ENCODE measurements around the gene BMPR1A. TPM values are rescaled to one million over a fixed set of nuclear protein-coding genes. Genes with fewer than 3 reads are reported as not detected.

BMPR1A gene
- total and polyA plus RNA-seq, 4 donors: 2.2 to 16.0 (median 8.9) TPM

GRCh38 chr10:86870679-86871078, 114.3 kb downstream of the BMPR1A start:
- no peak overlapping the region for H3K27ac ChIP-seq (ENCODE audit: low read depth in 1 of 2, low read length in 2 of 2)
- DNase-seq (ENCODE audit: low spot score): no peak
- H3K9me3 ChIP-seq (ENCODE audit: control insufficient read depth in 4 of 4, low read length in 3 of 4): no peaks in the 10 kb centered on the region
- H3K4me1 ChIP-seq (ENCODE audit: control insufficient read depth in 4 of 4, insufficient read depth in 4 of 4, low read length in 3 of 4): no peaks in the 10 kb centered on the region
- no peak overlapping the region for H3K4me3 ChIP-seq (ENCODE audit: low read depth in 1 of 3, low read length in 3 of 3)
- no peak for TF ChIP-seq RXRA (IDR thresholded peaks at IDR 0.05)
- no peak for TF ChIP-seq YY1 (IDR thresholded peaks at IDR 0.05)
- no peak for TF ChIP-seq JUND (IDR thresholded peaks at IDR 0.05)
- no peak for TF ChIP-seq ATF3 (IDR thresholded peaks at IDR 0.05)
- no peak for TF ChIP-seq NR2F2 (IDR thresholded peaks at IDR 0.05)
- TF ChIP-seq EGR1 (IDR thresholded peaks at IDR 0.05; ENCODE audit: low read depth in 2 of 2): no peak
- TF ChIP-seq FOXA1 (IDR thresholded peaks at IDR 0.05): no peak
- no peak for TF ChIP-seq HNF4A (conservative IDR thresholded peaks at IDR 0.05)
- TF ChIP-seq RAD21 (IDR thresholded peaks at IDR 0.05): no peak
- TF ChIP-seq CTCF (IDR thresholded peaks at IDR 0.05; ENCODE audit: low read depth, low read length, missing input control): no peak
- no peak for TF ChIP-seq MAX (IDR thresholded peaks at IDR 0.05)
- WGBS: 91% methylated on average over 3 of the region's 3 CpGs
- H3K27me3 ChIP-seq (ENCODE audit: control insufficient read depth in 4 of 4, insufficient read depth in 4 of 4, low read length in 3 of 4): no peaks in the 10 kb centered on the region
- no peak overlapping the region for H3K9ac ChIP-seq (ENCODE audit: low read depth in 1 of 2, low read length in 2 of 2)
- H3K36me3 ChIP-seq (ENCODE audit: control insufficient read depth in 4 of 4, insufficient read depth in 3 of 4, low read depth in 1 of 4, low read length in 3 of 4): peaks cover 0 to 2% (median 0%) of the 10 kb centered on the region in 4 donors

GRCh38 chr10:86871563-86872183, 115.3 kb downstream of the BMPR1A start:
- no peak overlapping the region for H3K27ac ChIP-seq (ENCODE audit: low read depth in 1 of 2, low read length in 2 of 2)
- no peaks in the 10 kb centered on the region for H3K9me3 ChIP-seq (ENCODE audit: control insufficient read depth in 4 of 4, low read length in 3 of 4)
- WGBS: 96% methylated on average over 5 of the region's 5 CpGs
- H3K27me3 ChIP-seq (ENCODE audit: control insufficient read depth in 4 of 4, insufficient read depth in 4 of 4, low read length in 3 of 4): no peaks in the 10 kb centered on the region
- no peak for DNase-seq (ENCODE audit: low spot score)
- TF ChIP-seq JUND (IDR thresholded peaks at IDR 0.05): no peak
- TF ChIP-seq NR2F2 (IDR thresholded peaks at IDR 0.05): no peak
- TF ChIP-seq MAX (IDR thresholded peaks at IDR 0.05): no peak
- TF ChIP-seq SP1 (IDR thresholded peaks at IDR 0.05): no peak
- TF ChIP-seq CTCF (IDR thresholded peaks at IDR 0.05; ENCODE audit: low read depth, low read length, missing input control): no peak
- TF ChIP-seq RXRA (IDR thresholded peaks at IDR 0.05): no peak
- no peak for TF ChIP-seq REST (IDR thresholded peaks at IDR 0.05)
- no peak for TF ChIP-seq GABPA (IDR thresholded peaks at IDR 0.05 in 1 of 2, conservative IDR thresholded peaks at IDR 0.05 in 1 of 2)
- TF ChIP-seq HNF4A (conservative IDR thresholded peaks at IDR 0.05): no peak
- no peak for TF ChIP-seq YY1 (IDR thresholded peaks at IDR 0.05)
- TF ChIP-seq ZBTB33 (IDR thresholded peaks at IDR 0.05): no peak
- no peak for TF ChIP-seq RAD21 (IDR thresholded peaks at IDR 0.05)
- no peak for TF ChIP-seq FOXA1 (IDR thresholded peaks at IDR 0.05)
- TF ChIP-seq ATF3 (IDR thresholded peaks at IDR 0.05): no peak
- TF ChIP-seq TAF1 (conservative IDR thresholded peaks at IDR 0.05): no peak
- no peak for TF ChIP-seq FOXA2 (IDR thresholded peaks at IDR 0.05)
- no peak for TF ChIP-seq HNF4G (IDR thresholded peaks at IDR 0.05)
- no peak overlapping the region for H3K9ac ChIP-seq (ENCODE audit: low read depth in 1 of 2, low read length in 2 of 2)
- peaks cover 0 to 2% (median 0%) of the 10 kb centered on the region in 4 donors for H3K36me3 ChIP-seq (ENCODE audit: control insufficient read depth in 4 of 4, insufficient read depth in 3 of 4, low read depth in 1 of 4, low read length in 3 of 4)
- no peak overlapping the region for H3K4me3 ChIP-seq (ENCODE audit: low read depth in 1 of 3, low read length in 3 of 3)
- H3K4me1 ChIP-seq (ENCODE audit: control insufficient read depth in 4 of 4, insufficient read depth in 4 of 4, low read length in 3 of 4): no peaks in the 10 kb centered on the region
